OCI-M2 (cell line): ENCODE results near the gene NAT10.
"Not testable (repeated sequence)": the region's sequence is repeated elsewhere in the genome, so short reads cannot be mapped to it uniquely, and the experiment has no call there.

Experiments
- DNase-seq: peaks from one replicate; lab custom pipeline; 2025; ENCODE audit not compliant: unreplicated experiment; lab: John Stamatoyannopoulos, UW

The NAT10 gene

DNA sequence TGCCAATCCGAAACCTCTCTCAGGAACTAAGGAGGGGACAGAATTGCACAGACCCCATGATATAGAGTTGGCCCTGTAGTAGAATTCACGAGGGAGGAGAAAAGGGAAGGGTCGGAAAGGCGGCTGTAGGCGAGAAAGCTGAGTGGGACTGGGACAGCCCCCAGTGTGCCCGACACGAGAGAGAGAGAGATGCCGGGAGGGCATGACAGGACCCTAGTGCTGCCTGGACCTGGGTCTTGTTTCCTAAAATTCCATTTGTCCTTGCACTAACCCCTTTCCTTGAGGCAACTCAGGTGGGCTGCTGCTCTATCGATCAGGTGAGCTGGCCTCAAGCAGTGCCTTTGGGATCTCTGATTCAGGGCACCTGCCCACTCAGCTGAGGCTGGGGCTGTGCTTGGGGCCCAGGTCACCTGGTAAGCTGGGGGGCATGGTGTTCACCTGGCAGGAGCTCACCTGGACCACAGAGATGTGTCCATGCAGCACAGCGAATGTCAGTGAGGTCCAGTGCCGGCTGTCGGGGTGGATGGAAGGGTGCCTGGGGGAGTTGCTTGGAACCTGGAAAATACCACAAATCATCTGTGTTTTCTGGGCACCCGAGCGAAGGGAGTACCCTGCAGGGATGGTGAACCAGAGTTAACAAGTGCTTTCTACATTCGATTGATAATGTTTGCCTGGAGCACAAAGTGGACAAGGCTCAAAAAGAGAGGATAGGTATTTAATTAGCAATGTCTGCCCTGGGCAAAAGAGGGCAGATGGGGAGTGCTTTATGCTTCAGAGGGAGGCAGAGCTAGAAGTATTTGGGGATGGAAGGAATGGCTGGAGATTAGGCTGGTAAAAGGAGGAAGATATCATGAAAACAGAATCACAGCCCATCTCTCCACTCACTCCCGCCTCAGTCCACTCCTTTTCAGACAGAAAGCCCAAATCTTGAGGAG is 61.6 kb downstream of the NAT10 start:
- no peak for DNase-seq

DNA sequence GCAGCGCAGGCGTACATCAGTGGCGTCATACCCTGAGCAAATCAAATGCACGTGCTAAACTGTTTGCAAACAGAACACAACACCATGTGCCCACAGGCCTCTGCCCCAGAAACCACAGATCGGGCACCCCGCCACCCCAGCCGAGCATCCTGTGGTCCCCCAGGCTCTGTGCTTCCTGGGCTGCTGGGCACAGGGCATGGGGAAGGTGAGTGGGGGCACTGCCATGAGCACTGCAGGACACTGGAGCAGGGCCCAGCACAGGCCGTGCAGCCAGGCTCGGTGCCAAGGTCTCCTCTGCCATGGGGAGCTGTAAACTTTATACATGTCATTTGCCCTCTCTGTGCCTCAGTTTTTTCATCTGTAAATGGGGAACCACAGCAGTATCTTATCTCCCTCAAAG is 62.5 kb downstream of the NAT10 start:
- no peak for DNase-seq

DNA sequence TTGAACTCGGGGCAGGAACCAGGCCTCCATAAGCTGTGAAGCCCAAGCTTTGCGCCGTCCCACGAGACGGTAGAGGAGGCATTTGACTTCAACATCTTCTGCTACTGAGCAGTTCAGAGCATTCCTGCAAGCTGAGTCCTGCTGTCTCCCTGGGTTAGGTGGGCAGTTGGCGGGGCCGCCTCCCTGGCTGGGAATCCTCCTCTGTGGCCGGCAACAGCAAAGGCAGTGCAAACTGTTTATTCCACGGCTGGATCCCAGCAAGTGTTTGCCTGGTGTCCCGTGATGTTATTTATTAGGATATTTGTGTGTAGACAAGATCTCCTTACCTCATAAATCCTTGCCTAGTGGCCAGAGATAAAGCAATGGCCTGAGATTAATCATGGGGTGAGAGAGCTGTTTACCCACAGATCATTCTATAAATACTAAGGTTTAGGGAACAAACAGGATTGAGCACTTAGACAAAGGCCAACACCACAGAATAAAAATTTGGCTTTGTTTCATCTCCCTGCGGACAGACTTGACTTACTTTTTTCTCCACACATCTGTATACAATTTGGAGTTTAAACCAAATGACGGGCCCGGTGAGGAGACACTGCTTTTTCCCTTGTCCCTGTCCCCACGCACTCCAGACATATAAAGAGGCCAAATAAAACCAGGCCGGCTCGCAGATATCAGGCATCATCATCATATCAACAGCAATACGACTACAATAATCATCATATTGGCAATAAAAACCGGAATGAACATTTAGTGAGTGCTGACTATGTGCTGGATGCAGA is 63.4 kb downstream of the NAT10 start:
- no peak for DNase-seq

DNA sequence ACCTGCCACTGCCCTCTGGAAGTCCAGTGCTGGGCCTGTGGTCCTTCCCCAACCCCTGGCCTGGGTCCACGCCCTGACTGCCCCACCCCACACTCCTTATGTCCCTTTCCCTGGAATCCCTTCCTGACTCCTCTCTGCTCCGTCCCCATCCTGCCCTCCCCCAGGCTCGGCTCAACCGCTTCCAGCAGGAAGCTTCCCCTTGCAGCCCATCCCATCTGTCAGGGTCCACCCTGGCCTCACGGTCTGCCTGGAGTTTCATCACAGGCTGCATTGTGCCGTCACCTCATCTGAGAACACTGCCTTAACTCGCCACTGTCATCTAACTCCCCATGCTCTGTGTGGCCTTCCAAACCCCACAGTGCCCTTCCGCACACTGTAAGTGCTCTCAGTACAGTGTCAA is 64.3 kb downstream of the NAT10 start:
- DNase-seq: no peak

DNA sequence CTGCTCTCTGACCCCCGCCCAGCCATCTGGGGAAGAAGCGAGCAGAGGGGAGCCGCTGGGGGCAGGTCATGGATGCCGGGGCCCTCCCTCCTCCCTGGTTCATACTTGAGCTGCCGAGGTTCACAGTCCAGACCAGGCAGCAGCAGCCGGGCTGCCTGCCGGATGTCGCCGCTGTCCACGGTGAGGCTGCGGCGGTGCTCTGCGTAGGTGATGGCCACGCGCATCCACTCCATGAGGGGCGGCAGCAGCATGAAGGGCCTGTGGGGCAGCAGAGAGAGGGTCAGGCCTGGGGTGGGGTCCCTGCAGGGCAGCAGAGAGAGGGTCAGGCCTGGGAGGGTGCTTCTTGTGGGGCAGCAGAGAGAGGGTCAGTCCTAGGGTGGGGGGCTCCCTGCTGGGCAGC is 67.6 kb downstream of the NAT10 start:
- no peak for DNase-seq

DNA sequence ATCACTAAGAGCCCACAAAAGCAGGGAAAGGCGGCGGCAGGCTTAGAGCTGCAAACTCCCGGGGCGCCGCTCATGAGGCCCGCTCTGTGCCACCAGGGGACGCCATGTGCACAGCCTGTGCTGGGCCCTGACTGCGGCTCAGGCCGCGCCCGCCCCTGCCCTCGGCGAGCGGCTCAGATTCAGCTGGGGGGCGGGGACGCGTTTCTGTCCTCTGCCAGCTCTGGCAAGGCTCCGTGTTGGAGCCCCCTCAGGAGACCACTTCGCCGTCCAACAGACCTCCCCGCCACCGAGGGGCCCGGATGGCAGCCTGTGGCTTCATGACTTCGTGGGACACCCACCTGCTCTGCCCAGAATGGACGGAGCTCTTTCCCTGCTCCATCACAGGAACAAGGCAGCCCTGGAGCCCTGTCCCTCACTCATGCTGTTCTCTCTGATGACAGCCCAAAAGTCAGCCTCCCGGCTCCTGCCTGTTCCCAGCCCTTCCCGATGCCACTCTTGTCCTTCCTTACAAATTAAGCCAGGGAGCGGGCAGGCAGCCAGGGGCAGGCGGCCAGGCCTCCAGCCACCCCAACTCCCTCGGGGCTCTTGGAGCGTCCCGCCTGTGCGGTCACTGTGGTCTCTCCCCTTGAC is 69.1 kb downstream of the NAT10 start:
- no peak for DNase-seq

DNA sequence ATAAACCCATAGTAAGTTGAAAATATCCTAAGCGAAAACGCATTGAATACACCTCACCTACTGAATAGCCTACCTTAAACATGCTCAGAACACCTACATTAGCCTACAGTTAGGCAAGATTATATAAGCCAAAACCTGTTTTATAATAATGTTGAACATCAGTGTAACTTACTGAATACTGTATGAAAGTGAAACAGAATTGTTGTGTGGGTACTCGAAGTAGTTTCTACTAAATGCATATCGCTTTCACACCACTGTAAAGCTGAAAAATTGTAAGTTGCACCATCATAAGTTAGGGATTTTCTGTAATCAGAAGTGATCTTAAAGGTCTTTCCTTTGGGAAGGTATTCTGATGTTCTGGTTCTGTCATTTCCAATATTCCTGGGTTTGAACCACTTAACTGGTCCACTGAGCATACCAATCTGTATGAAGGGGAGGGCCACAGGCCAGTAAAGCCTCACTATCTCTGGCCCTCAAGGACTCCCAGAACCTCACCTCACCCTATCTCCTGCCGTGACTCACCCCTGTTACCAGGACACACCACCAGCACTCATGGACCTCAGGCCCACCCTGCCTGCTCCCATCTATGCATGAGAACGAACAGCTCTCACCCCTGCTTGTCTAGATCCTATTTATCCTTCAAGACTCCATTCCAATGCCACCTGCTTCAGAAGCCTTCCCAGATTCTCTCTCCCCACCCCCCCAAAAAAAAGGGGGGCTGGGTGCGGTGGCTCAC is 70.0 kb downstream of the NAT10 start:
- DNase-seq: no peak

DNA sequence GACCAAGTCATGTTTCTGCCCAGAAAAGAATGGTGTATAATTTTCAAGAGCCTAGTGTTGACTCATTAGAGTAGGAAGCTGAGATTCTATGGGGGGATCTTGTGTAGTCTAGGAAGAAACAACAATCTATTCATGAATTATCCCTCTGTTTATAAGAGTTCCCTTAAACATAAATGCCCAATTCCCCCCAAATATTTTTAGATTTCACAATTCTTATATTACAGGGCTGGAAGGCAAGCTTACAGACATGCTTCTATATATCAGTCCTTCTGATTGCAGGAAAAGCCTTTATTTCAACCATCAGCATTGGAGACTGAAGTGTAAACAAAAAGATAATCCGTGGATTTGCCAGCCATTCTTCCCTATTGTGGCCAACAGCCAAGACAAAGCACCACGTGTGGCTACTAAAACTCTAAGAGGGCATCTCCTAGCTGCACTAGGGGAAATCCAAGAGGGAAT is 71.4 kb downstream of the NAT10 start:
- no peak for DNase-seq

DNA sequence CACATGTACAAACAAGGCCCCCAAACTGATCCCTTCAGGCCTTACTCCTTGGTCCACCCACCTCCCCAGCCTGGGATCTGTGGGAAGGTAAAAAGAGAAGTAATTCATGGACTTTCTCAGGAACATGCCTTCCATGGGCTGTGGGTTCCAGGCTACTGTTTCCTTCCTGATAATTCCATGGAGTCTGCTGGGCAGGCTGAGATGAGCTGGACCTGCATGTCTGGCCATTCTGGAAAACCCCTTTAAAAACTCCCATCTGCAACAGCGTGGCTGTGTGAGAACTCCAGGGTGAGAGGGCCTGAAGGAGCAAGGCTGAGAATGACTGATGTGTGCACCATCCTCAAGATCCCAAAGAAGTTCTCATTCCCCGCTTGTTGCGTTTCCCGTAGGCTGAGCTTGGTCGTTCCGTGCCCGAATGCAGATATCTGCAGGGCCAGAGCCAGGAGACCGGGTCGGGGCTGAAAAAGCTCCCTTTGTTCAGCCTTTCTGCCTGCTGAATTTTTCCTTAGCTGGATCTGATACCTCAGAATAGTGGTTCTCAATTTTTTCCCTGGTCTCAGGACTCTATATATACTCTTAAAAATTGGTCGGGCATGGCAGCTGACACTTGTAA is 72.9 kb downstream of the NAT10 start:
- DNase-seq: no peak

DNA sequence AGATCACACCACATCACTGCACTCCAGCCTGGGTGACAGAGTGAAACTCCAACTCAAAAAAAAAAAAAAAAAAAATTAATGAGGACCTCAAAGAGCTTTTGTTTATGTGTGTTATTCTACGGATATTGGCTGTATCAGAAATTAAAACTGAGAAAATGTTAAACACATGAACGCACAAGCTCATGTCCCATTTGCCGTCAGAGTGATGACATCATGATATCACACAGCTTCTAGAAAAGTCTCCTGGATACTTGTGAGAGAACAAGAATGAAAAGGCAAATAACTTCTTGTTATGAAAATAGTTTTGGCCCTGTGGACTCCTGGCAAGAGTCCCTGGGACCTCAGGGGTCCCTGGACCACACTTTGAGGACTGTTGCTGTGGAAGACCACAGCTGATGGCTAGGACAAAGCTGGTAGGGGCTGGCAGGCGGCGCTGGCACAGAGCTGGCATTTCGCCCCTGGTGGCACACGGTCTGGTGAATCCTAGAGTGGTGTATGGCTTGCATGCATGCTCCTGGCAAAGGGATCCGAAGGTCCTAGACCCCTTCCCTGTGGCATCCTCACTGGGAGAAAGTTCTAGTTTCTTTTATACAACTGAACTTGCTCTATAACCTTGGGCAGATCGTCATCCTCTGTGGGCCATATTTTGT is 73.7 kb downstream of the NAT10 start:
- no peak for DNase-seq

DNA sequence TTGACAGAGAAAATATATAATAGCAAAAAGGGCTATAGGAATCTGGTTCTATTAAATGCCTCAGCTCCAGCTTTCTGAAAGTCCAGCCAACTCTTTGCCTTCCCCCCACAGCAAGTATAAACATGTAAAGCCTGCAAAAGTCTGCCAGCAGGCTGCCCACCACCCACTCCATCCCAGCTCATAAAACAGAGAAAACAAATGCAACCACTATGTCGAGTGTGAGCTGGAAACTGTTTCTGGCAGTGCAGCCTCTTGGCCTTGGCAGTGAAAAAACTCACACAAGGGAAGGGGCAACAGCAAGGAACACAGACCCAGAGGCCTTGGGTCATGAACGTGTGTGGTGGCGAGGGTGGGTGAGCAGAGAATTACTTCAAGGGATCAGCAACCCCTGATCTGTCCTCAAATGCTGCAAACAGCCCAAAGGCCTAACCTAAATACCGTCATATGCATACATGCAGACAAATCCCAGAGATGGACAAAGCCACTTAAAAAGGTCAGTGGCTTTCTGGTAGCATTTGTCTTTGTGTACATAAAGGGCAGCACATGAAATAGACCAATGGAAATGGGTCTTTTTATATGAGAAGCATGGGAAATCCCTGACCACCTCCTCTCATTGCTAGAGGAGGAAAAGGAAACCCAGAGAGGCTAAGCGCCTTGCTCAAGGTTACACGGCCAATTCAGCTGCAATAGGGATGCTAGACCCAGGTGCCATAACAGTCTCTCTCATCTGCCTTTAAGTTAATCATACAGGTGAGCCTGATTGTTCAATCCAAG is 74.8 kb downstream of the NAT10 start:
- DNase-seq: no peak

DNA sequence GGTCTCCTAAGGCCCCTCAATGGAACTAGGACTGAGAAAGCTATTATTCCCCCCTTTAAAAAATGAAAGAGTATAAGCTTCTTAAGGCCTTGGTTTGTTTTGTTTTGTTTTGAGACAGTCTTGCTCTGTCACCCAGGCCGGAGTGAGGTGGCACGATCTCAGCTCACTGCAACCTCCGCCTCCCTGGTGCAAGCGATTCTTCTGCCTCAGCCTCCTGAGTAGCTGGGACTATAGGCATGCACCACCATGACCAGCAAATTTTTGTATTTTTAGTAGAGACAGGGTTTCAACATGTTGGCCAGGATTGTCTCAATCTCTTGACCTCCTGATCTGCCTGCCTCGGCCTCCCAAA is 75.4 kb downstream of the NAT10 start:
- DNase-seq: not testable (repeated sequence)

DNA sequence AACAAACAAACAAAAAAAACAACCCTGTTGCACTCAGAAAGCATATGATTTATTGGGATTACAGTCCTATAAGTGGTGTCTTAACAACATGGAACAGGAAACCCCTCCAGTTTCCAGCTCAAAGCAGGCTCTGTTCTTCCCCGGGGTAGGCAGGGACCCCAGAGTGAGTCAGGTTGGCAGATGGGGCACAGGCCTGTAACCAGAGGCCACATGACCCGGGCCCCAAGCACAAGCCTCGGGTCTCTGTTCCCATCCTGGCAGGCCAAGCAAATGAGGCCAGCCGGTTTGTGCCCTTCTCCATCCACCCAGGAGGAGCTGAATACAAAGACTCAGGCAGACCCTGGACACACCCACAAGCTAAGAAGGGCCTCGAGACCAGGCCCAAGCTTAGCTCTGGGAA is 75.8 kb downstream of the NAT10 start:
- DNase-seq: no peak

DNA sequence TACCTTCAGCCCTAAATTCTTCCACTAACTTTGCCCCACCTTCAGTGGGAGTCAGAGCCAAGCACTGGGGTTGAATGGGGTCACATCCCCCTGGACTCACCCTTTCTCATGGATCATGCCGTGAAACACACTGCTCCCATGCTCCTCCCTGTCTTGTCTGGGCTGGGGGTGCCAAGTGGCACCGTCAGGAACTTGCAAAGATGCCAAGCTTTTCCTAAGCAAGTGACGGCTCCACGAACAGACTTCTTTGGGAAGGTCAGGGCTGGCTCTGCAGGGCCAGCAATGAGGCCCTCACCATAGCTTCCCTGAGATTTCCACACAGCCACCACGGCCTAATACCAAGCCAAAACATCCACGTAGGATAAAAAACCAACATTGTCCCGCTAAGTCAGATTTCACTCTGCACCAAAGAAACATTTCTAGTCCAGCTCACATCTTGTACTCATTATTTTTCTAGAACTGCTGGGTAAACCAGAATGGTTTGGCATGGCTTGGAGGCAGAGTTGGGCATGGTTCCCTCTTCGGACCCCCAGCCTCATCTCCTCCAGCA is 76.5 kb downstream of the NAT10 start:
- DNase-seq: no peak

DNA sequence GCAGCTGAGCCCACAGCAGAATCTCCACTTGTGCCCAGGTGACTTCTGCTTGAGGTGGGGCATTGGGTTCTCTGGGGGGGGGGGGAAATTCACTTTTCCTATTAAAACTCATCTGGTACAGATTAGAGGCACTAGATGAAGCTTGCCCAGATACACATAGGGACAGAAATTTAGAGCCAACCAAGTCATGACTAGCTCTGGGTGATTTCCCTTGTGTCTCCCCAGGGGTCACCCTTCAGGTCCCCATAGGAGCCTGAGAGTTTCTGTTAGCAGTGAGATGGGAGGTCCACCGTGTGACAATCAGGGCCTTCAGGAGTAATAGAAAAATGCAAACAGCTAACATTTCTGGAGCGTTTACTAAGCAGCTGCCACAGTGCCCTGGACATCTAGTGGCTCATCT is 77.0 kb downstream of the NAT10 start:
- no peak for DNase-seq

DNA sequence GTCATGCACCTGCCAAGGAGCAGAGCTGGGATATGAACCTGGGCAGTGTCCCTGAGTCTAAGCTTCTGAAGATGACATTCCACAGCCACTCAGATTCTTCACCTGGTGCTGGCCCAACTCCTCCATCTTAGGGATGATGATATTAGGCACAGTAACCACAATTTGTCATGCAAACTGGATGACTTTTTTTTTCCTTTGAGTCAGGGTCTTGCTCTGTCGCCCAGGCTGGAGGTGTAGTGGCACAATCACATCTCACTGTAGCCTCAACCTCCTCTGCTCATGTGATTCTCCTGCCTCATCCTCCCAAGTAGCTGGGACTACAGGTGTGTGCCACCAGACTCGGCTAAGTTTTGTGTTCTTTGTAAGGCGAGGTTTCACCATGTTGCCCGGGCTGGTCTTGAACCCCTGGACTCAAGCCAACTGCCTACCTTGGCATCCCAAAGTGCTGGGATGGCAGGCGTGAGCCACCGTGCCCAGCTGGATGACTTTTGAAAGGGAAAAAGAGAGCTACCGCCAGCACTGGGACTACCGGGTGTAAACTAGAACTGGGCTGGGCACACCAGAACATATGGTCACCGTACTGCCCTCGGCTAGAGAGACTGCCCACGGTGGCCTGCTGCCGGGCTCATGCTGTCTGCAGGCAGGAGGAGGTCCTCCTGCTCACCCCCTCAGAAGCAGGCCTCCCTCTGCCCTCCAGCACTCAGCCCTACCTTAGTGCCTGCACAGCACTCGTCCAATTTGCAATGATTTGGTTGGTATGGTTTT is 77.7 kb downstream of the NAT10 start:
- DNase-seq: no peak

DNA sequence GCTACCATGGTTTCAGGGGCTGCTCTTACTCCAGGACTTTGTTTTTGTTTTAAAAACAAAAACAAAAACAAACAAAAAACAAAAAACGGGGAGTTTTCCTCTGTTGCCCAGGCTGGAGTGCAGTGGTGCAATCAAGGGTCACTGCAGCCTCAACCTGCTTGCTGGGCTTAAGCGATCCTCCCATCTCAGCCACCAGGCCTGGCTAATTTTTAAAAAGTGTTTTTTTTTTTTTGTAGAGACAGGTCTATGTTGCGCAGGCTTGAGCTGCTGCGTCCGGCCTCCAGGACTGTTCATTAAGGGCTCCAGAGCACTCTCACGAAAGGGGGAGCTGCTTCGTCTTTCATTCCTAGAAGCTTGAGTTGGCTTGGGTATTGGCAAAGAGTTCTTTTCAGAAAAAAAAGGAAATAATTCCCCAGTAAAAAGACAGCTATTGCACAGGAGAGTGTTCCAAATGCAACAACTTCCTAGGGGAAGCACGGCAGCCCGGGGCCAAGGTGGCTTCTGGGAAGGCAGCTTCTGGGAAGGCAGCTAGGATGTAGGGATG is 78.5 kb downstream of the NAT10 start:
- no peak for DNase-seq

DNA sequence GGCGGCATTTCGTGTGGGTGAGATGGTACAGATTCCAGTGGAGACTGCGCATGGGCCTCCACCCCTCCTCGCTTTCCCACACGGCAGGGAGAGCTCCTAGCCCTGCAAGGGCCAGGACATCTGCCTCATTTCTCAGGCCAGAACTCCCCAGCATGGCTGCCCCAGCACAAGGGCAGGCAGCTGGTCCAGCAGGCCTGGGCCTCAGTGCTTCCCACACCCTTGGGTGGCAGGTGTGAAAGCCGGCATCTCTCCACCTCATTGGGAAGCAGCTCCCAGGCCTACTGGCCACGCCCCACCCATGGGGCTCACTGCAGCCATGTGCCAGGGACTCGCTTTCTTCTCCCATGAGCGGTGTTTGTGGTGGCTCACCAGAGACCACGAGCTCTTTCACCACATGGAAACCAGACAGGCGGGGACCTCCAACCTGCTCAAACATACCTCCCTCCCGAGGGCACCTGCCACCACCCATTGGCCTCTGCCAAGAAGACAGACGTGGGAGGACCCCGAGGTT is 79.1 kb downstream of the NAT10 start:
- DNase-seq: no peak
